Raji (cell line): ENCODE measurements around the gene ZFP91.
A peak's percentile ranks its signal among the peaks of the same experiment; 100 is the strongest.

ENCODE experiments used
- POLR2A ChIP-seq: IDR thresholded peaks from 2 replicates; pipeline ENCODE4 v1.6.1; 2011; ENCODE audit warnings: low read depth, low read length, control low read depth; ENCODE audit not compliant: insufficient read depth

ZFP91 gene

GRCh38 chr11:58577555-58578135 is 1.2 kb upstream of the ZFP91 start:
- peak; percentile 82 for TF ChIP-seq POLR2A

- TF ChIP-seq POLR2A, result no peak
Measured at GRCh38 chr11:58578136-58578634, 678 bp upstream of the ZFP91 start.

- peak; percentile 96 for TF ChIP-seq POLR2A
Measured at GRCh38 chr11:58579192-58580129, 598 bp downstream of the ZFP91 start.

GRCh38 chr11:58580311-58580710 is 1.4 kb downstream of the ZFP91 start:
- TF ChIP-seq POLR2A, result no peak

GRCh38 chr11:58582437-58582836 is 3.6 kb downstream of the ZFP91 start:
- no peak for TF ChIP-seq POLR2A

GRCh38 chr11:58586998-58587397 is 8.1 kb downstream of the ZFP91 start:
- no peak for TF ChIP-seq POLR2A

- no peak for TF ChIP-seq POLR2A
Measured at GRCh38 chr11:58591659-58592058, 12.8 kb downstream of the ZFP91 start.

GRCh38 chr11:58592760-58593472 is 14.1 kb downstream of the ZFP91 start:
- no peak for TF ChIP-seq POLR2A

- no peak for TF ChIP-seq POLR2A
Measured at GRCh38 chr11:58594826-58595225, 16.0 kb downstream of the ZFP91 start.

- TF ChIP-seq POLR2A, result no peak
Measured at GRCh38 chr11:58596621-58597020, 17.8 kb downstream of the ZFP91 start.

- TF ChIP-seq POLR2A, result no peak
Measured at GRCh38 chr11:58597486-58598144, 18.8 kb downstream of the ZFP91 start.

- no peak for TF ChIP-seq POLR2A
Measured at GRCh38 chr11:58600510-58600909, 21.6 kb downstream of the ZFP91 start.

- no peak for TF ChIP-seq POLR2A
Measured at GRCh38 chr11:58606930-58607714, 28.3 kb downstream of the ZFP91 start.

GRCh38 chr11:58608331-58608730 is 29.5 kb downstream of the ZFP91 start:
- TF ChIP-seq POLR2A, result no peak

- no peak for TF ChIP-seq POLR2A
Measured at GRCh38 chr11:58609723-58610122, 30.9 kb downstream of the ZFP91 start.

GRCh38 chr11:58613228-58613627 is 34.4 kb downstream of the ZFP91 start:
- TF ChIP-seq POLR2A, result no peak
